ENCODE measurements around the gene TYMP.

Gene TYMP

DNA sequence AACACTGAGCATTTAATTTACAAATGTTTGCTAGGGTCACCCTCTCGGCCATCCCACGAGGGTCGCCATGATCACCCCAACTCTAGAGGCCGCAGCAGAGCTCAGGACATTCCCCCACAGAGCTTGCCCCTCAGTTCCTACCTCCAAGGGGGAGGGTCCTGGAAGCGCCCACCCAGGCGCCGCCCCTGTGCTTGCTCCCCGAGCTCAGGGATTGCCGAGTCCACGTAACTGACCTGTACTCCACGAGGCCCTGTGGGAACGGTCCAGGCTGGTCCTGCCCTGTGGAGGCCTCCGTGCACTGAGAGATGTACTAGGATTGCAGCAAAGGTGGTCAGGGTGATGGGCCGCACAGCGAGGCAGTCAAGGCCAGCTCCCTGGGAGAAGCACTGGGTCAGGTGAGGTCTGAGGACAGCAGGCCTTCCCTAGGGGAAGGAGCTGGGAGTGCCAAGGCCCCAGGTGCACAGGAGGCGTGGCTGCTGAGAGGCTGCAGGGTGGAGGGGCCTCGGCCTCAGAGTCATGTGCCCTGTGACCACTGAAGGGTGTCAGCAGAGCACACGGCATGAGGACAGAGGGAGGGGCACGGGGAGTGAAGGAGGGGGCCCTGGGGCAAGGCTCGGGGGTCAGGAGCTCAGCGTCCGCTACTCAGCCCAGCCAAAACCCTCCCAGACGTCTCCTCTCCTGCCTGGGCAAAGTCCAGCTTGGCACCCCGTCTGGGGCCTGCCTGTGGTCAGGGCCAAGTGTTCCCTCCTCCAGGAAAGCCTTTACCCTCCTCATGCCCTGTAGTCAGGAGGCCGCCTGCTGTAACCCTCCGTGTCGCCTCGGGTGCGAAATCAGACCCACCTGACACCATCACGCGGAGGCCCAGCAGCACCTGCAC is 45.6 kb downstream of the TYMP start:
- no peak for DNase-seq (ENCODE audit: low read depth in 2 of 2)

DNA sequence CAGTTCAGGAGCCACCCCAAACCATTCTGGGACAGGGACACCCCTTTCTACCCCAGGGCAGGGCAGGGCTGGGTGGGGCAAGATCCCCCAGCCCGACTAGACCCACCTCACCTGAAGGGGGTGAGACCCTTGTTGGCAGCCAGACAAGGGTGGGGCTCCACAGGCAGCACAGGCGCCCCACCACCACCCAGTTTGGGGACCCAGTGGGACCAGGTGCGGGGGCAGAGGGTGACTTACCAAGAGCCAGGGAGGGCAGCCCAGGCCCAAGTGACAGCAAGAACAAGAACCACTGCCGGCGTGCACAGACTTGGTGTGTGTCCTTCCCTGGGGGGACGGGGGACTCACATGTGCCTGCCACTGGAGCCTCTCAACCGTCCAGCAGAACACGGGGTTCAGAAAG is 46.3 kb downstream of the TYMP start:
- DNase-seq (ENCODE audit: low read depth in 2 of 2) = no peak

GRCh38 chr22:50483106-50483505 is 46.7 kb downstream of the TYMP start:
- no peak for DNase-seq (ENCODE audit: low read depth in 2 of 2)

DNA sequence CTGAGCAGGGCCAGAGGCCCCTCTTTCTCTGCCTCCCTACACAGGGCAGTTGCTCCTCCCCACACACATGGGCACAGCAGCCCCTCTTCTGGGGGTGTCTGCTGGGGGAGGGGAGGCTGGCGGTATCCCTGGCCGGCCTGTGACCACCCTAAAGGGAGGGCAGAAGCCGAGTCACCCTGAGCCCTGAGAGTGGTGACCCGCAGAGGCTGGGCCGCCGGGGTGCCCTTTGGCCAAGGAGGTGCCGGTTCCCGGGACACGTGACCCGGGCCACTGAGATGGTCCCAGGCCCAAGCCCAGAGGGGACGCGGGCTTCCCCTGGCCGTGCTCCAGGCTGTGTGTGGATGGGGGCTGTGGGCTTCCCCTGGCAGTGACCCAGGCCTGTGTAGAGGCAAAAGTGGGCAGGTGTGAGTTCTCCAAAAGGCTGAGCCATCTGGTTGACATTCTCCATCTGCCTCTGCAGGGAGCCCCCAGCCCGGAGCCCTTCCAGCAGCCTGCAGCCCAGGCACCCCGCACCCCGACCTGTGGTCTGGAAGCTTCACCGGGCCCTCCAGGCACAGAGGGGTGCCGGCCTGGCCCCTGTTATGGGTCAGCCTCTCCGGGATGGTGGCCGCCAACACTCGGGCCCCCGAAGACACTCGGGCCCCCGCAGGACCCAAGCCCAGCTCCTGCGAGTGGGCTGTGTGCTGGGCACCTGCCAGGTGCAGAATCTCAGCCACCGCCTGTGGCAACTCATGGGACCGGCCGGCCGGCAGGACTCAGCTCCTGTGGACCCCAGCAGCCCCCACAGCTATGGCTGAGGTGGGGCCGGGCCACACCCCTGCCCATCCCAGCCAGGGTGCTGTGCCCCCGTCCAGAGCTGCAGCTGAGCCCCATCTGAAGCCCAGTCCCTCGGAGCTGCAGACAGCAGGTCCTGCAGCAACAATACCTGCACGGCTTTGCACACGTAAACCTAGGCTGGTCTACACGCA is 47.4 kb downstream of the TYMP start:
- no peak for DNase-seq (ENCODE audit: low read depth in 2 of 2)

DNA sequence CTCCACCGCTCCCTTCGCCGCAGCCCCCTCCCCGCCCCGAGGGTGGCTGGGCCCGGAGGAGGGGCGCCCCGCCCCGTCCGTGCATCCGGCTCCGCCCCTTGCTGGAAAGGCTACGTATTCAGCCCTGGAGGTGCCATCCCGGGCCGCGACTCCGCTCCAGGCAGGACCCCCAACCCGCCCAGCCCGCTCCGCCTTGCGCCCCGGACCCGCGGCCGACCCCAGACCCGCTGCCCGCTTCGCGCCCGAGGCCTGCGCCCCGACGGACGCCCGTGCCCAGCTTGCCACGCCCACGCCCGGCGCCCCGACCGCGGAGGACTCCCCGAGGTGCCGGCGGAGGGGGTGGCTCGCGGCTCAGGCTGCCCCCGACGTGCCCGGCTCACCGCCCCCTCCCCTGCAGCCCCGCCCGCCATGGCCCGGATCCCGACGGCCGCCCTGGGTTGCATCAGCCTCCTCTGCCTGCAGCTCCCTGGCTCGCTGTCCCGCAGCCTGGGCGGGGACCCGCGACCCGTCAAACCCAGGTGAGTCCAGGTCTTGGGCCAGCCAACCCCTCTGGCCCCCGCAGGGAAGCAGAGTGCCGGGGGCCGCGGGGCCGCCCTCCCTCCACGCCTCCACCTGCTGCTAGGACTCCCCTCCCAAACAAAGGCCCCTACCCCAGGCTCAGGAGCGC is 48.2 kb downstream of the TYMP start, which contains the start of gene ADM2:
ADM2 (plus strand) TSS at position 104 of the 667 bp plus-strand sequence; CDS start at position 409, 305 bp downstream.
- DNase-seq (ENCODE audit: low read depth in 2 of 2) = peak; percentile 55 to 67

GRCh38 chr22:50481045-50481439 is 48.8 kb downstream of the TYMP start:
- no peak for DNase-seq (ENCODE audit: low read depth in 2 of 2)

DNA sequence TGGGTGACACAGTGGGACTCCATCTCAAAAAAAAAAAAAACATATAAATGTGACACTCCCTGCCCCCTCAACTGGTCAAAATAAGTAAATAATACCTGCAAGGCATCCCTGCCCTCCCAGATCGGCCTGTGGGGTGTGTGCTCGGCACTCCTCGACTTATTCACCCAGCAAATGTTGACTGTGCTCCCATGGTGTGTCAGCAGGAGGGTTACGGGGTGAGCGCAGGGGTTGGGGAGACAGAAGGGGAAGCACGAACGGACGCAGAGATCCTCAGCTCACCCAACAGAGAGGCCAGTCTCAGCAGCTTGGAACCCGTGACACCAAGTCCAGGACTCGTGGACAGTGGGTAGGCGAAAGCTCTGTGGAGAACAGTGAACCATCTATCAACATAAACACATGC is 50.1 kb downstream of the TYMP start:
- DNase-seq (ENCODE audit: low read depth in 2 of 2) = no peak

DNA sequence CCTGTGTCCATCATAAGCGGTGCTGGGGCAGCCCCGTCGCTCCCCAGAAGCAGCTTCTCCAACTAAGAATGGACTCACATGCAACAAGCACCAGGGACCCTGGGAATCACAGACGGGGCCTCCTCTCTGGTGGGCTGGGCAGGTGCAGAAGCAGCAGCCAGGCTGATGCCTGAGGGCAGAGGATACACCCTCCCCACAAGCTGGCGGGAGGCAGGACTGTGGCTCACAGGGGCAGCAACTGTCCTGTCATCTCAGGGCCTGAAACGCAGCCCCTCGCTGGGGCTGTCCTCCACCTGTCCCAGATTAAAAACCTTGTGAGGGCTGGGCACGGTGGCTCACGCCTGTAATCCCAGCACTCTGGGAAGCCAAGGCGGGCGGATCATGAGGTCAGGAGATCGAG is 51.9 kb downstream of the TYMP start:
- DNase-seq (ENCODE audit: low read depth in 2 of 2) = no peak

DNA sequence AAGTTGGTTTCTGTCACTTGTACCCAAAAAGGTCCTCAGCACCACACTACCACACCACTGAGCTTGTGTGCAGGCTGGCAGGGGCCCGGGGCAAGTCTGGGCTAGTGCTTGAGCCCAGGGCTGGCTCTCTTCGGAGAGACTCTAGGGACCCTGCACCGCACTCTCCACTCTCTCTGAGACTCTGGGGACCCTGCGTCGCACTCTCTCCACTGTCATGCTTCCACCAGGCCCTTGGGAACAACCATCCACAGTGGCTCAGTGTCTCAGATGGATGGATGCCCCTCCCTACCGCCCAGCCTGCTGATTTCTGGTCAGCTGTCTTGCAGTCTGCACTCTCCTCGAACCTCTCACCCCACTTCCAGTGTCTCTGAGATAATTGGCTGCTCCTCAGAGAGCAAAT is 52.9 kb downstream of the TYMP start:
- no peak for DNase-seq (ENCODE audit: low read depth in 2 of 2)
